HCEC 1CT (cell line): Measurements from ENCODE around the gene WDR88.
"Not testable (repeated sequence)": the region's sequence is repeated elsewhere in the genome, so short reads cannot be mapped to it uniquely, and the experiment has no call there.

Source experiments
- DNase-seq: peaks from one replicate; pipeline ENCODE4 v3.0.0-alpha.2; 2017

Gene WDR88

GRCh38 chr19:33201473-33201872 is 69.6 kb downstream of the WDR88 start:
- no peak for DNase-seq

GRCh38 chr19:33201886-33202545 is 70.1 kb downstream of the WDR88 start:
- DNase-seq, result no peak

GRCh38 chr19:33202546-33203507 is 70.9 kb downstream of the WDR88 start:
- DNase-seq, result no peak

- DNase-seq, result no peak
Observed at GRCh38 chr19:33203529-33203928, 71.6 kb downstream of the WDR88 start.

- DNase-seq, result no peak
Observed at GRCh38 chr19:33204136-33204973, 72.4 kb downstream of the WDR88 start.

GRCh38 chr19:33205110-33205509 is 73.2 kb downstream of the WDR88 start:
- DNase-seq, result no peak

- no peak for DNase-seq
Observed at GRCh38 chr19:33205531-33206260, 73.8 kb downstream of the WDR88 start.

GRCh38 chr19:33206261-33207039 is 74.5 kb downstream of the WDR88 start:
- DNase-seq, result no peak

GRCh38 chr19:33207040-33207620 is 75.2 kb downstream of the WDR88 start:
- DNase-seq, result no peak

- no peak for DNase-seq
Observed at GRCh38 chr19:33207903-33208302, 76.0 kb downstream of the WDR88 start.

- DNase-seq, result no peak
Observed at GRCh38 chr19:33208371-33208895, 76.5 kb downstream of the WDR88 start.

- DNase-seq, result no peak
Observed at GRCh38 chr19:33208904-33209849, 77.3 kb downstream of the WDR88 start.

GRCh38 chr19:33209850-33210230 is 77.9 kb downstream of the WDR88 start:
- not testable (repeated sequence) for DNase-seq

- no peak for DNase-seq
Observed at GRCh38 chr19:33210266-33210940, 78.5 kb downstream of the WDR88 start.

- DNase-seq, result no peak
Observed at GRCh38 chr19:33211794-33212435, 80.0 kb downstream of the WDR88 start.

- DNase-seq, result no peak
Observed at GRCh38 chr19:33212436-33213172, 80.7 kb downstream of the WDR88 start.

- peak; percentile 25 for DNase-seq
Observed at GRCh38 chr19:33214596-33214995, 82.7 kb downstream of the WDR88 start.
